ENCODE measurements around the gene C21orf58. TPM values are rescaled to one million over a fixed set of nuclear protein-coding genes. Genes with fewer than 3 reads are reported as not detected.

The C21orf58 gene
- total RNA-seq, 1 experiment from 2014 or later = 10.8 TPM

DNA sequence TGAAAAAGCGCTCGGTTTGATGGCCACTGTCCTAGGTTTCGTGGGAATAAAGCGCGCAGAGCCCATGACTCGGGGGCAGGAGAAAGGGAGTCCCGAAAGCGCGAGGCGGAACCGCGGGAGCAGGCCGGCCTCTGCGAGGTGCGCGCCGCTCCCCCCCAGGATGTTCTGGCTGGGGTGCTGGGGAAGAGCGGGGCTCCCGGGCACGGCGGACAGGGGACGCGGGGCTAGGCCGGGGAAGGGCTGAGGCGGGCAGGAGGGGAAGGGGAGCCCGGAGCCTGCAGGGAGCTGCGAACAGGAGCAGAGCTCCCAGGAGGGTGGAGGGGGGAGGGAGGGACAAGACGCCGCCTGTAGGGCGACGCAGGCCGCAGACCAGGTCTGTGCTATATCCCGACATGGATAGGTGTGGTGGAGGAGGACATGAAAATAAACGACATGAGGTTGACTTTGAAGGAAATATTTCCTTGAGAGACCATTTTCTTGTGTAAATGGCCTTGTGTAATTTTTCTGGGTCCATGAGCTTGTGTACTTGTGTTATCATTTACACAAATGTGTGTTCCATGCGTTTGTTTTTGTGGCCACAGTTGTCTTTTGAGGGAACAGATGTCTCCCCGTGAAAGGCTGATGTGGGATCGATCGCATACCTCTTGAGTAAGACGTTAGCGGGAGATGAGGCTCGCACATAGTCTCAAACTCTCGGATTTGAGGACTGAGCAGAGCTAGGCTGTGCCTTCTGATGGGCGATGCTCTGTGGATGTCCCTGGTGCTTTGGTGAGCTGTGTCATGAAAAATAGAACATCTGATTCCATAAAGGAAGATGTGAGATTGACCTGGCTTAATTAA is 1.6 kb upstream of the C21orf58 start:
- peak overlapping the region; percentile 70 to 89 for H3K4me3 ChIP-seq (replicated peaks in 1 of 2; ENCODE audit: low read depth in 1 of 2, low read length in 2 of 2)
- ATAC-seq = peak; percentile 40

More for the DNA sequence above, 1.6 kb upstream of the C21orf58 start:
- Histone ChIP-seq H2AFZ (ENCODE audit: low read depth, low read length, poor library complexity, severe bottlenecking) (no peak overlapping the region), H3K27ac (ENCODE audit: low read depth, low read length) (peak overlapping the region; percentile 96), H4K20me1 (ENCODE audit: insufficient read depth) (no peaks in the 10 kb centered on the region), H3K9ac (ENCODE audit: low read length) (peak overlapping the region; percentile 90), H3K4me1 (ENCODE audit: control insufficient read depth in 1 of 2, insufficient read depth in 2 of 2, low read length in 2 of 2) (peaks cover 20 to 29% of the 10 kb centered on the region in 2 experiments), H3K27me3 (ENCODE audit: insufficient read depth, low read length) (no peaks in the 10 kb centered on the region), H3K9me2 (ENCODE audit: insufficient read depth) (no peaks in the 10 kb centered on the region), H3K79me2 (ENCODE audit: insufficient read depth, low read length) (peaks cover 68% of the 10 kb centered on the region), H3K4me2 (ENCODE audit: low read length) (peak overlapping the region; percentile 81), H3K36me3 (ENCODE audit: control insufficient read depth in 1 of 2, insufficient read depth in 2 of 2, low read length in 2 of 2) (peaks cover 13 to 16% of the 10 kb centered on the region in 2 experiments; a peak in 3 of 4 replicates), H3K9me3 (ENCODE audit: control insufficient read depth in 1 of 2, insufficient read depth in 1 of 2, low read depth in 1 of 2, low read length in 2 of 2) (no peaks in the 10 kb centered on the region)
- RAD21 ChIA-PET (ENCODE audit: low non-redundant PET in 1 of 2, low total read pairs in 2 of 2, uncharacterized antibody in 2 of 2, unreplicated experiment in 2 of 2) = interaction anchor here in 1 of 2 experiments (1.4 kb wide), 1 partner anchor 182 kb away, joined by 4 read pairs; no protein-coding TSS in a partner anchor
- DNase-seq (ENCODE audit: low read depth, low spot score) = peak; percentile 28
- no TSS peak for BruUV-seq (replicated peaks)
- intact Hi-C loops (cut with micrococcal nuclease) = loop anchor here (2.0 to 10.0 kb wide), 4 partner anchors 96 to 350 kb away; partner anchors contain the start of genes DIP2A and LSS
- CTCF ChIA-PET = interaction anchor here (0.9 to 1.6 kb wide), 5 partner anchors 10 to 182 kb away, joined by 3 to 14 read pairs (median 3); partner anchors contain the start of gene LSS
- POLR2A ChIA-PET = no interaction called here
- peak; percentile 20 for TF ChIP-seq POLR2A (IDR thresholded peaks at IDR 0.05; ENCODE audit: borderline replicate concordance, extremely low read depth, insufficient read depth, insufficient read length)
- TF ChIP-seq, protein P1, sequence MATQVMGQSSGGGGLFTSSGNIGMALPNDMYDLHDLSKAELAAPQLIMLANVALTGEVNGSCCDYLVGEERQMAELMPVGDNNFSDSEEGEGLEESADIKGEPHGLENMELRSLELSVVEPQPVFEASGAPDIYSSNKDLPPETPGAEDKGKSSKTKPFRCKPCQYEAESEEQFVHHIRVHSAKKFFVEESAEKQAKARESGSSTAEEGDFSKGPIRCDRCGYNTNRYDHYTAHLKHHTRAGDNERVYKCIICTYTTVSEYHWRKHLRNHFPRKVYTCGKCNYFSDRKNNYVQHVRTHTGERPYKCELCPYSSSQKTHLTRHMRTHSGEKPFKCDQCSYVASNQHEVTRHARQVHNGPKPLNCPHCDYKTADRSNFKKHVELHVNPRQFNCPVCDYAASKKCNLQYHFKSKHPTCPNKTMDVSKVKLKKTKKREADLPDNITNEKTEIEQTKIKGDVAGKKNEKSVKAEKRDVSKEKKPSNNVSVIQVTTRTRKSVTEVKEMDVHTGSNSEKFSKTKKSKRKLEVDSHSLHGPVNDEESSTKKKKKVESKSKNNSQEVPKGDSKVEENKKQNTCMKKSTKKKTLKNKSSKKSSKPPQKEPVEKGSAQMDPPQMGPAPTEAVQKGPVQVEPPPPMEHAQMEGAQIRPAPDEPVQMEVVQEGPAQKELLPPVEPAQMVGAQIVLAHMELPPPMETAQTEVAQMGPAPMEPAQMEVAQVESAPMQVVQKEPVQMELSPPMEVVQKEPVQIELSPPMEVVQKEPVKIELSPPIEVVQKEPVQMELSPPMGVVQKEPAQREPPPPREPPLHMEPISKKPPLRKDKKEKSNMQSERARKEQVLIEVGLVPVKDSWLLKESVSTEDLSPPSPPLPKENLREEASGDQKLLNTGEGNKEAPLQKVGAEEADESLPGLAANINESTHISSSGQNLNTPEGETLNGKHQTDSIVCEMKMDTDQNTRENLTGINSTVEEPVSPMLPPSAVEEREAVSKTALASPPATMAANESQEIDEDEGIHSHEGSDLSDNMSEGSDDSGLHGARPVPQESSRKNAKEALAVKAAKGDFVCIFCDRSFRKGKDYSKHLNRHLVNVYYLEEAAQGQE (IDR thresholded peaks at IDR 0.05; ENCODE audit: low read depth) = no peak
- no peak for TF ChIP-seq SIN3A (IDR thresholded peaks at IDR 0.05; ENCODE audit: low read depth)
- no peak for TF ChIP-seq RAD21 (IDR thresholded peaks at IDR 0.05; ENCODE audit: low read depth)
- no peak for TF ChIP-seq TCF7L2 (IDR thresholded peaks at IDR 0.05; ENCODE audit: borderline replicate concordance, extremely low read depth, insufficient read depth, insufficient read length)
- TF ChIP-seq, protein P2, sequence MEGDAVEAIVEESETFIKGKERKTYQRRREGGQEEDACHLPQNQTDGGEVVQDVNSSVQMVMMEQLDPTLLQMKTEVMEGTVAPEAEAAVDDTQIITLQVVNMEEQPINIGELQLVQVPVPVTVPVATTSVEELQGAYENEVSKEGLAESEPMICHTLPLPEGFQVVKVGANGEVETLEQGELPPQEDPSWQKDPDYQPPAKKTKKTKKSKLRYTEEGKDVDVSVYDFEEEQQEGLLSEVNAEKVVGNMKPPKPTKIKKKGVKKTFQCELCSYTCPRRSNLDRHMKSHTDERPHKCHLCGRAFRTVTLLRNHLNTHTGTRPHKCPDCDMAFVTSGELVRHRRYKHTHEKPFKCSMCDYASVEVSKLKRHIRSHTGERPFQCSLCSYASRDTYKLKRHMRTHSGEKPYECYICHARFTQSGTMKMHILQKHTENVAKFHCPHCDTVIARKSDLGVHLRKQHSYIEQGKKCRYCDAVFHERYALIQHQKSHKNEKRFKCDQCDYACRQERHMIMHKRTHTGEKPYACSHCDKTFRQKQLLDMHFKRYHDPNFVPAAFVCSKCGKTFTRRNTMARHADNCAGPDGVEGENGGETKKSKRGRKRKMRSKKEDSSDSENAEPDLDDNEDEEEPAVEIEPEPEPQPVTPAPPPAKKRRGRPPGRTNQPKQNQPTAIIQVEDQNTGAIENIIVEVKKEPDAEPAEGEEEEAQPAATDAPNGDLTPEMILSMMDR (IDR thresholded peaks at IDR 0.05 in 2 of 3, conservative IDR thresholded peaks at IDR 0.05 in 1 of 3; ENCODE audit: borderline replicate concordance in 1 of 3, insufficient read depth in 1 of 3, low read depth in 2 of 3, low read length in 2 of 3) = peak in 2 of 3 experiments; percentile 9 to 17; a peak in 1 of 6 replicates
- TF ChIP-seq ZFX (IDR thresholded peaks at IDR 0.05) = peak; percentile 85
- TF ChIP-seq POLR2AphosphoS5 (IDR thresholded peaks at IDR 0.05; ENCODE audit: low read depth, low read length) = peak; percentile 20; the same call in 1 of the 2 replicates
- no peak for TF ChIP-seq EZH2 (IDR thresholded peaks at IDR 0.05)
